Measurements from ENCODE around the gene ARID1B. TPM values are rescaled to one million over a fixed set of nuclear protein-coding genes. Genes with fewer than 3 reads are reported as not detected.

Gene ARID1B
- total RNA-seq, 1 donor from 2014 or later, result 62.1 TPM

GRCh38 chr6:156993713-156994112 lies 216.5 kb downstream of the ARID1B start:
- H3K79me2 ChIP-seq (ENCODE audit: low read depth), result peaks cover 100% of the 10 kb centered on the region
- no peak overlapping the region for H3K27ac ChIP-seq
- H3F3A ChIP-seq (ENCODE audit: low read depth), result no peaks in the 10 kb centered on the region
- H3K27ac Mint-ChIP-seq, result no peak overlapping the region
- DNase-seq (ENCODE audit: low spot score), result no peak
- H3K36me3 ChIP-seq, result no peaks in the 10 kb centered on the region
- TF ChIP-seq EZH2 (IDR thresholded peaks at IDR 0.05) (no peak), CTCF (IDR thresholded peaks at IDR 0.05) (no peak), EZH2phosphoT487 (IDR thresholded peaks at IDR 0.05) (no peak)
- no peaks in the 10 kb centered on the region for H3K27me3 Mint-ChIP-seq (ENCODE audit: insufficient read depth, low read depth)
- no peak overlapping the region for H3K4me3 Mint-ChIP-seq
- H3K9me3 Mint-ChIP-seq, result no peaks in the 10 kb centered on the region
- peaks cover 11% of the 10 kb centered on the region for H3K4me1 ChIP-seq
- no peaks in the 10 kb centered on the region for H3K9me3 ChIP-seq (ENCODE audit: low read depth)
- no peaks in the 10 kb centered on the region for H3K27me3 ChIP-seq
- peaks cover 6% of the 10 kb centered on the region for H3K36me3 Mint-ChIP-seq
- H3K9ac ChIP-seq, result no peak overlapping the region
- peaks cover 71% of the 10 kb centered on the region for H4K20me1 ChIP-seq (ENCODE audit: low read depth)
- H3K4me1 Mint-ChIP-seq, result peaks cover 24% of the 10 kb centered on the region
- H2AFZ ChIP-seq (replicated peaks), result no peak overlapping the region
- no peak overlapping the region for H3K4me3 ChIP-seq
- no peak overlapping the region for H3K4me2 ChIP-seq

- TF ChIP-seq EZH2phosphoT487 (IDR thresholded peaks at IDR 0.05) (no peak), CTCF (IDR thresholded peaks at IDR 0.05) (no peak), EZH2 (IDR thresholded peaks at IDR 0.05) (no peak)
- no peak overlapping the region for H3K27ac ChIP-seq
- H3K4me2 ChIP-seq, result no peak overlapping the region
- H3F3A ChIP-seq (ENCODE audit: low read depth), result no peaks in the 10 kb centered on the region
- no peaks in the 10 kb centered on the region for H3K36me3 ChIP-seq
- H3K4me1 ChIP-seq, result peaks cover 11% of the 10 kb centered on the region
- no peaks in the 10 kb centered on the region for H3K27me3 Mint-ChIP-seq (ENCODE audit: insufficient read depth, low read depth)
- H3K4me1 Mint-ChIP-seq, result peaks cover 22% of the 10 kb centered on the region
- no peaks in the 10 kb centered on the region for H3K27me3 ChIP-seq
- no peak overlapping the region for H2AFZ ChIP-seq (replicated peaks)
- no peak overlapping the region for H3K4me3 ChIP-seq
- DNase-seq (ENCODE audit: low spot score), result no peak
- H4K20me1 ChIP-seq (ENCODE audit: low read depth), result peaks cover 70% of the 10 kb centered on the region
- H3K27ac Mint-ChIP-seq, result no peak overlapping the region
- H3K9ac ChIP-seq, result no peak overlapping the region
- no peaks in the 10 kb centered on the region for H3K9me3 Mint-ChIP-seq
- H3K9me3 ChIP-seq (ENCODE audit: low read depth), result no peaks in the 10 kb centered on the region
- peaks cover 6% of the 10 kb centered on the region for H3K36me3 Mint-ChIP-seq
- H3K4me3 Mint-ChIP-seq, result no peak overlapping the region
- H3K79me2 ChIP-seq (ENCODE audit: low read depth), result peaks cover 100% of the 10 kb centered on the region
Measured at GRCh38 chr6:156994215-156995076, 217.3 kb downstream of the ARID1B start.

- Mint-ChIP-seq H3K27me3 (ENCODE audit: insufficient read depth, low read depth) (no peaks in the 10 kb centered on the region), H3K36me3 (peaks cover 5% of the 10 kb centered on the region), H3K9me3 (no peaks in the 10 kb centered on the region), H3K4me3 (no peak overlapping the region), H3K27ac (no peak overlapping the region), H3K4me1 (peaks cover 29% of the 10 kb centered on the region)
- H3K9ac ChIP-seq, result no peak overlapping the region
- H3K36me3 ChIP-seq, result no peaks in the 10 kb centered on the region
- no peak for DNase-seq (ENCODE audit: low spot score)
- no peak overlapping the region for H2AFZ ChIP-seq (replicated peaks)
- no peaks in the 10 kb centered on the region for H3F3A ChIP-seq (ENCODE audit: low read depth)
- peaks cover 73% of the 10 kb centered on the region for H4K20me1 ChIP-seq (ENCODE audit: low read depth)
- H3K27ac ChIP-seq, result no peak overlapping the region
- no peak overlapping the region for H3K4me3 ChIP-seq
- peaks cover 11% of the 10 kb centered on the region for H3K4me1 ChIP-seq
- H3K79me2 ChIP-seq (ENCODE audit: low read depth), result peaks cover 100% of the 10 kb centered on the region
- no peak overlapping the region for H3K4me2 ChIP-seq
- no peaks in the 10 kb centered on the region for H3K27me3 ChIP-seq
- no peaks in the 10 kb centered on the region for H3K9me3 ChIP-seq (ENCODE audit: low read depth)
- no peak for TF ChIP-seq EZH2 (IDR thresholded peaks at IDR 0.05)
- no peak for TF ChIP-seq EZH2phosphoT487 (IDR thresholded peaks at IDR 0.05)
- no peak for TF ChIP-seq CTCF (IDR thresholded peaks at IDR 0.05)
Measured at GRCh38 chr6:156995502-156995901, 218.3 kb downstream of the ARID1B start.

Measured in neural progenitor cell (in vitro differentiated cells).